ENCODE data around the gene SLC4A5. TPM values are rescaled to one million over a fixed set of nuclear protein-coding genes. Genes with fewer than 3 reads are reported as not detected.
A peak's percentile ranks its signal among the peaks of the same experiment; 100 is the strongest.

The SLC4A5 gene
- total RNA-seq, 1 experiment from 2014 or later, result 1.8 TPM

DNA sequence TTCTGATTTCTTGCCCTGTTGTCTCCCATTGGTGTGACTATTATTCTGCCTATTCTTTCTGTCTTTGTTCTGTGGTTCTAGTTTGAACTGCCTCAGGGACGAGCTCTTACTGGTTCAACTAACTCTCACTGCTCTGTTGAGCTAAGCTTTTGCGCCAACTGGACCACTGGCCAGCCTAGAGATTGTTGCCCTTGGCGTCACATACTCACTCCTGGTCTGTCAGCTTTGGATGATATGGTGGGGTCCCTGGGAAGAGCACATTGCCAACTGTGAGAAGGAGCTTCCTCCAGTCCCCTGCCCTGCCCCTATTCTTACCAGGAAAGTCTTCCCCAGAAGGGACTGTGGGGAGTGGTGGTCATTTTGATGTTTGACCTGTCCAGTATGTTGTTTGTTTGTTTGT, 138.8 kb downstream of the SLC4A5 start:
- POLR2A ChIA-PET (ENCODE audit: low non-redundant PET), result interaction anchor here (0.6 to 0.8 kb wide), 3 partner anchors 11 to 84 kb away, joined by 3 to 4 read pairs (median 3); no protein-coding TSS in a partner anchor
- H3K27me3 ChIP-seq (replicated peaks; ENCODE audit: insufficient read depth, low read depth, low read length, poor library complexity), result no peaks in the 10 kb centered on the region
- CTCF ChIA-PET, result interaction anchor here (0.6 kb wide), 1 partner anchor 26 kb away, joined by 3 read pairs; the partner anchor contains the start of gene MOB1A
- DNase-seq (ENCODE audit: low spot score), result no peak
- H3K4me3 ChIP-seq (ENCODE audit: low read depth, low read length, poor library complexity, severe bottlenecking), result no peak overlapping the region
- TF ChIP-seq, protein P1, sequence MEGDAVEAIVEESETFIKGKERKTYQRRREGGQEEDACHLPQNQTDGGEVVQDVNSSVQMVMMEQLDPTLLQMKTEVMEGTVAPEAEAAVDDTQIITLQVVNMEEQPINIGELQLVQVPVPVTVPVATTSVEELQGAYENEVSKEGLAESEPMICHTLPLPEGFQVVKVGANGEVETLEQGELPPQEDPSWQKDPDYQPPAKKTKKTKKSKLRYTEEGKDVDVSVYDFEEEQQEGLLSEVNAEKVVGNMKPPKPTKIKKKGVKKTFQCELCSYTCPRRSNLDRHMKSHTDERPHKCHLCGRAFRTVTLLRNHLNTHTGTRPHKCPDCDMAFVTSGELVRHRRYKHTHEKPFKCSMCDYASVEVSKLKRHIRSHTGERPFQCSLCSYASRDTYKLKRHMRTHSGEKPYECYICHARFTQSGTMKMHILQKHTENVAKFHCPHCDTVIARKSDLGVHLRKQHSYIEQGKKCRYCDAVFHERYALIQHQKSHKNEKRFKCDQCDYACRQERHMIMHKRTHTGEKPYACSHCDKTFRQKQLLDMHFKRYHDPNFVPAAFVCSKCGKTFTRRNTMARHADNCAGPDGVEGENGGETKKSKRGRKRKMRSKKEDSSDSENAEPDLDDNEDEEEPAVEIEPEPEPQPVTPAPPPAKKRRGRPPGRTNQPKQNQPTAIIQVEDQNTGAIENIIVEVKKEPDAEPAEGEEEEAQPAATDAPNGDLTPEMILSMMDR (conservative IDR thresholded peaks at IDR 0.05; ENCODE audit: low read depth, low read length), result no peak
- TF ChIP-seq EZH2 (IDR thresholded peaks at IDR 0.05; ENCODE audit: borderline replicate concordance, low read depth, low read length, poor library complexity, severe bottlenecking), result no peak
- H3K4me1 ChIP-seq (ENCODE audit: insufficient read depth, low read length, poor library complexity, severe bottlenecking), result peaks cover 23% of the 10 kb centered on the region
- no peaks in the 10 kb centered on the region for H3K9me3 ChIP-seq (ENCODE audit: low read depth, low read length, poor library complexity, severe bottlenecking)
- intact Hi-C loops (cut with micrococcal nuclease; ENCODE audit: unreplicated experiment), result no loop called here
- BruUV-seq (replicated peaks), result no TSS peak
- H3K27ac ChIP-seq (ENCODE audit: low read depth, low read length, poor library complexity, severe bottlenecking), result peak overlapping the region; percentile 35
- peaks cover 73% of the 10 kb centered on the region for H3K36me3 ChIP-seq (ENCODE audit: insufficient read depth, low read length, poor library complexity, severe bottlenecking)

DNA sequence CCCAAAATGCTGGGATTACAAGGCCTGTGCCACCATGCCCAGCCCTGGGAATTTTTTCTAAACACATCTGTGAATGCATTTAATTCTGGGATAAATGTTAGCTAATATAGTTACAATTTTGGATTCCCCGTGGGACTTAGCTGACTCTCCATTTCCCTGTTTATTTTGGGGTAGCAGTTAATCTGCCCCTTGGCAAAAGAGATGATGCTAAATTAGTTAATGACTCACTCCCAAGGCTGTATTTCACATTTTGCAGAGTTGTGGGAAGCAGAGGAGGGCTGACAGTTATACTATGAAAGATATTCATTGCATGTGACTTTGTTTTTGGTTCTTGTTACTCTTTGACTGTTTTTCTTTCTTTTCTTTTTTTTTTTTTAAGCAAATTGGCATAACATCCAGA, 141.6 kb downstream of the SLC4A5 start:
- ChIA-PET POLR2A (ENCODE audit: low non-redundant PET) (interaction anchor here (0.7 kb wide), 1 partner anchor 89 kb away, joined by 6 read pairs; no protein-coding TSS in a partner anchor), CTCF (no interaction called here)
- Histone ChIP-seq H3K9me3 (ENCODE audit: low read depth, low read length, poor library complexity, severe bottlenecking) (no peaks in the 10 kb centered on the region), H3K27ac (ENCODE audit: low read depth, low read length, poor library complexity, severe bottlenecking) (no peak overlapping the region), H3K4me3 (ENCODE audit: low read depth, low read length, poor library complexity, severe bottlenecking) (no peak overlapping the region), H3K4me1 (ENCODE audit: insufficient read depth, low read length, poor library complexity, severe bottlenecking) (peaks cover 23% of the 10 kb centered on the region), H3K27me3 (replicated peaks; ENCODE audit: insufficient read depth, low read depth, low read length, poor library complexity) (no peaks in the 10 kb centered on the region), H3K36me3 (ENCODE audit: insufficient read depth, low read length, poor library complexity, severe bottlenecking) (peaks cover 47% of the 10 kb centered on the region)
- no TSS peak for BruUV-seq (replicated peaks)
- DNase-seq (ENCODE audit: low spot score), result no peak
- no peak for TF ChIP-seq EZH2 (IDR thresholded peaks at IDR 0.05; ENCODE audit: borderline replicate concordance, low read depth, low read length, poor library complexity, severe bottlenecking)
- TF ChIP-seq, protein P1 (conservative IDR thresholded peaks at IDR 0.05; ENCODE audit: low read depth, low read length), result no peak
- intact Hi-C loops (cut with micrococcal nuclease; ENCODE audit: unreplicated experiment), result no loop called here

DNA sequence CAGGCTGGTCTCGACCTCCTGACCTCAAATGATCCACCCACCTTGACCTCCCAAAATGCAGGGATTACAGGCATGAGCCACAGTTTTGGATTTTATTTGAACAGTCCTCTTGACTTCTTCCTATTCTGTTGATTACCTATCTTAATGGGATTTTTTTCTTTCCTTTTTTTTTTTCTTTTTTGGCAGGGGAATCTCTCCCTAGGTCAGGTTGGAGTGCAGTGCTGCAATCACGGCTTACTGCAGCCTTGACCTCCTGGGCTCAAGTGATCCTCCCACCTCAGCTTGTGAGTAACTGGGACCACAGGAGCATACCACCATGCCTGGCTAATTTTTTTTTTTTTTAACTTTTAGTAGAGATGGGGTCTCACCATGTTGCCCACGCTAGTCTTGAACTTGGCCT, 142.0 kb downstream of the SLC4A5 start:
- Histone ChIP-seq H3K36me3 (ENCODE audit: insufficient read depth, low read length, poor library complexity, severe bottlenecking) (peaks cover 43% of the 10 kb centered on the region), H3K27ac (ENCODE audit: low read depth, low read length, poor library complexity, severe bottlenecking) (no peak overlapping the region), H3K4me1 (ENCODE audit: insufficient read depth, low read length, poor library complexity, severe bottlenecking) (peaks cover 23% of the 10 kb centered on the region), H3K27me3 (replicated peaks; ENCODE audit: insufficient read depth, low read depth, low read length, poor library complexity) (no peaks in the 10 kb centered on the region), H3K4me3 (ENCODE audit: low read depth, low read length, poor library complexity, severe bottlenecking) (peak overlapping the region; percentile 79), H3K9me3 (ENCODE audit: low read depth, low read length, poor library complexity, severe bottlenecking) (no peaks in the 10 kb centered on the region)
- intact Hi-C loops (cut with micrococcal nuclease; ENCODE audit: unreplicated experiment), result no loop called here
- ChIA-PET CTCF (no interaction called here), POLR2A (ENCODE audit: low non-redundant PET) (no interaction called here)
- BruUV-seq (replicated peaks), result no TSS peak
- TF ChIP-seq, protein P1 (conservative IDR thresholded peaks at IDR 0.05; ENCODE audit: low read depth, low read length), result no peak
- TF ChIP-seq EZH2 (IDR thresholded peaks at IDR 0.05; ENCODE audit: borderline replicate concordance, low read depth, low read length, poor library complexity, severe bottlenecking), result no peak
- no peak for DNase-seq (ENCODE audit: low spot score)

Measured in A673 (cell line).